GM13977 (cell line): Measurements from ENCODE around the gene PARD6G.

Source experiments
- DNase-seq: peaks from one replicate; pipeline ENCODE4 v3.0.0; 2012; ENCODE audit warnings: low spot score
- CTCF ChIP-seq: IDR thresholded peaks from 2 replicates; pipeline ENCODE4 v1.5.1; 2012; ENCODE audit warnings: mild to moderate bottlenecking, control low read depth; ENCODE audit not compliant: insufficient read depth; ENCODE audit errors: extremely low read depth, missing control alignments
- in situ Hi-C: fragments of 300-500 bp; cut with MboI; formaldehyde crosslinking; loops from one replicate; pipeline ENCODE4 v1.12.0; 2022; ENCODE audit warnings: low sequenced_read_pairs, low pct_unique_long_range_greater_than_20kb, mixed read lengths, inconsistent platforms; ENCODE audit not compliant: unreplicated experiment

Gene PARD6G

DNA sequence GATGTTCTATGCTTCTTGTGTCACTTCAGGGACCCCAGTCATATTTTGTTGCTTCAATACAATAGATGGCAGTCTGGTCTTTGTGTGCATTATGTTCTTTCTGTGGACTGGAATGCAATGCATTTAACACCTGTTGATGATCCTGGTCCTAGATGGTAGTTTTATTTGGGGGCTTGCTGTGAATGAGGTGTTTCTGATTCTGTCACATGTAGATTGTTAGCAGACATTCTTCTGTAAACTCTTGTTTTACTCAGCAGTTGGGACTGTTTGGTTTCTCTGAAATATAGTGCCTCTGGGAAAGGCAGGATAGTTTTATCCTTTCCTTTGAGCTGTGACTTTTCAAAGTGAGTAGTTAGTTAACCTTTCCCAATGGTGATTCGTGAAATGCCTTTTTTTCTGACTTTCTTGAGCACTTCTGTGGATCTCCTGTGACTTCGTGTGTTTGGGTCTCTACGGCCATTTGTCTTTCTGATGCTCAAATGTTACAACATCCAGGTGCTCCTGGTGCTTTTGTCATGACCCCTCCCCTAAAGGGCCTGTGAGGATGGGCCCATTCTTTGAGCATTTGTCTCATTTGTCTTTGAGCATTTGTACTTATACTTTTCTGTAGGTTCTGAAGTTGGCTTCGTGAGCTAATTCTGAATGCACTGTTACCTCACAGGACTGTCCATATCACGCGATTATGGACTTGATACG is 117.5 kb downstream of the PARD6G start:
- DNase-seq, result no peak
- in situ Hi-C loops, result no loop called here
- TF ChIP-seq CTCF, result no peak

DNA sequence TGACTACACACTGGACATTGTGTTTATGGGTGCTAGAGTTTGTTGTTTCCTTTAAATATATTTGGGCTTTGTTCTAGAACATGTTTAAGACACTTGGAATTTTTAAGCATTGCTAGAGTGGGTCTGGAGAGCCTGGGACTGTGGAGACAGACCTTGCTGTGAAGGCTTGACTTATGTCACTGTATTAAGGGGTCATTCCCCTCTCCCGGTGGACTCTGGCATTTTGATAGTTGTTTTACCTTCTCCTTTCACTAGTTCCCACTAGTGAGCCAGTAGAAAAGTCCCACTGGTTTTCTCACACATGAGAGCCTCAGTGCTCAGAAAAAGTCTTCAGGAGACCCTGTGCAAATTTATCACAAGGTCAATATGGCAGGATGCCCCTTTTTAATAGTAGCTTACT is 119.7 kb downstream of the PARD6G start:
- no peak for TF ChIP-seq CTCF
- DNase-seq, result no peak
- in situ Hi-C loops, result no loop called here

DNA sequence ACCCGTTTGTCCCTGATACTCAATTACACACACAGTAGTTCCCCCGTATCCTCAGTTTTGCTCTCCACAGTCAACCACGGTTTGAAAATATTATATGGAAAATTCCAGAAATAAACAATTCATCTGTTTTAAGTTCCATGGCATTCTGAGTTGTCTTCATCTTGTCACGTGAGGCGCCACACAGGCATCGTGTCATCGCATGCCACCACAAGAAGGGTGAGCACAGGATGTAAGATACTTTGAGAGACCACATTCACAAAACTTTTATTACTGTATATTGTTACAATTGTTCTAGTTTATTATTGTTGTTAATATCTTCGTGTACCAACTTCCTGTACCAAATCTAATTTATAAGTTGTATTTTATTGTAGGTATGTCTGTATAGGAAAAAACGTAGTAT is 120.5 kb downstream of the PARD6G start:
- DNase-seq, result no peak
- in situ Hi-C loops, result no loop called here
- TF ChIP-seq CTCF, result no peak

DNA sequence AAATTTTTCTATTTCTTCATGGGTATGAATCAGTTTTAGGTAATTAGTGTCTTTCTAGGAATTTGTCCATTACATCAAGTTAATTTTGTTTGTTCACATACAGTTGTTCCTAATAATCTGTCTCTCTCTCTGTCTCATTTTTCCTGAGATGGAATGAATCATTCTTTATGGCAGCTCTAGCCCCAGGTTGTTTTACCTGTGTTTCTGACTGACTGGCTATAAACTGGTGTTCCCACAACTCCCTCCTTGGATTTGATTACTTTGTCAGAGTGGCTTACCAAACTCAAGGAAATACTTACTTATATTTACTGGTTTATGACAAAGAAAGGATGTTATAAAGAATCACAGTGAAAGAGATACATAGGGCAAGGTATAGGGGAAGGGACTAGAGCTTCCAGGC is 123.2 kb downstream of the PARD6G start:
- no peak for TF ChIP-seq CTCF
- DNase-seq, result no peak
- in situ Hi-C loops, result no loop called here

DNA sequence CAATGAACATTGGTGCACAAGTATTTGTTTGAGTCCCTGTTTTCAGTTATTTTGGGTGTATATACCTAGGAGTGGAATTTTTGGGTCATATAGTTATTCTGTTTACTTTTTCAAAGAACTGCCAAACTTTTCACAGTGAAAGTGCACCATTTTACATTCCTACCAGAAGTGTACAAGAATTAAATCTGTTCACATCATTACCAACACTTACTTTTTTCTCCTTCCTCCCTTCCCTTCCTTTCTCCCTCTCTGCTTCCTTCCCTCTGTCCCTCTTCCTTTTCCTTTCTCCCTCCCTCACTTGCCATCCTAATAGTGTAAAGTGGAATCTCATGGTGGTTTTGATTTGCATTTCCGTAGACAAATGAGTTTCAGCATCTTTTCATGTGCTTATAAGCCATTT is 126.4 kb downstream of the PARD6G start:
- in situ Hi-C loops, result no loop called here

DNA sequence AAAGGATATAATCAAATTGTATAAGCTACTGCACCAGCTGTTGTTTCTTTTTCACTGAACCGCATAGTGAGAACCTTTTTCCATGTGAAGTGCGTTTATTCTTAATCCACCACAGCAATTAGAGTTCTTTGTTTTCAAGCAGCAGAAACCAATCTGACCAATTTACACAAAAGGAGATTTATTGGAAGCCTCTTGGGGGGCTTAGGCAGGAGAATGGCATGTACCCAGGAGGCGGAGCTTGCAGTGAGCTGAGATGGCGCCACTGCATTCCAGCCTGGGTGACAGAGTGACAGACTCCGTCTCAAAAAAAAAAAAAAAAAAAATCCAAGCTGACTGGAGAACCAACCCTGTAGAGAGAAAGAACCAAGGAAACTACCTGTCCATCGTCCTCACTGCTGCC is 128.2 kb downstream of the PARD6G start:
- in situ Hi-C loops, result no loop called here
- DNase-seq, result no peak
- no peak for TF ChIP-seq CTCF

More for the DNA sequence above, 126.4 kb downstream of the PARD6G start:
- no peak for DNase-seq
- no peak for TF ChIP-seq CTCF
